HG02763 (cell line): Measurements from ENCODE around the gene TFCP2.

Source experiments
- ATAC-seq: cut with Tn5 transposase; IDR thresholded peaks from one replicate; pipeline ENCODE4 v1.9.1; 2021; ENCODE audit warnings: mild to moderate bottlenecking, moderate library complexity; ENCODE audit not compliant: unreplicated experiment

Gene TFCP2

GRCh38 chr12:51160814-51161459 lies 12.0 kb downstream of the TFCP2 start:
- no peak for ATAC-seq

DNA sequence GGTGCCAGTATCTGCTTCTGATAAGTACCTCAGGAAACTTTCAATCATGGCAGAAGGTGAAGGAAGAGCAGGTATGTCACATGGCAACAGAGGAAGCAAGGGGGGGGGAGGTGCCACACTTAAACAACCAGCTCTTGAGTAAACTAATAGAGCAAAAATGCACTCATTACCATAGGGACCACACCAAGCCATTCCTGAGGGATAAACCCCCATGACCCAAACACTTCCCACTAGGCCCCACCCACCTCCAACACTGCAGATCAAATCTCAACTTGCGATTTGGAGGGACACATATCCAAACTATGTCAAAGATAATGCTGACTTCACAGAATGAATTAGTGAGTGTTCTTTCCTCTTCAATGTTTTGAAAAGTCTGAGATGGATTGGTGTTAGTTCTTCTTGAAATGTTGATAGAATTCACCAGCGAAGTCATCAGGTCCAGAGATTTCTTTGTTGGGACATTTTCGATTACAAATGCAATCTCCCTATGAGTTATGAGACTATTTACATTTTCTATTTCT lies 16.6 kb downstream of the TFCP2 start:
- no peak for ATAC-seq

GRCh38 chr12:51152953-51153352 lies 20.0 kb downstream of the TFCP2 start:
- no peak for ATAC-seq

GRCh38 chr12:51150777-51151176 lies 22.2 kb downstream of the TFCP2 start:
- no peak for ATAC-seq

DNA sequence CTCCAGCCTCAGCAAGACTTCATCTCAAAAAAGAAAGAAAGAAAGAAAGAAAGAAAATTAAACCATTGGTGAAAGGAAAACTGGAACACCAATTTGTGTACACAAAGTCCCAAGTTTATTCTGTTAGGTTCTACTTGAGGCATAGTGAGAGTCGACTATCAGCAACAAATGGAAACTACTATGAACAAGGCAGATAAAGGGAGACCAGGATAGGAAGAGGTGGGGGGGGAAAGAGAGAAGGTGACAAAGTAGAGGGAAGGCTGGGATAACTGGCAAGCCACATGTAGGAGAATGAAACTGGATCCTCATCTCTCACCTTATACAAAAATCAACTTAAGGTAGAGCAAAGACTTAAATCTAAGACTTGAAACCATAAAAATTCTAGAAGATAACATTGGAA lies 25.6 kb downstream of the TFCP2 start:
- ATAC-seq = no peak

DNA sequence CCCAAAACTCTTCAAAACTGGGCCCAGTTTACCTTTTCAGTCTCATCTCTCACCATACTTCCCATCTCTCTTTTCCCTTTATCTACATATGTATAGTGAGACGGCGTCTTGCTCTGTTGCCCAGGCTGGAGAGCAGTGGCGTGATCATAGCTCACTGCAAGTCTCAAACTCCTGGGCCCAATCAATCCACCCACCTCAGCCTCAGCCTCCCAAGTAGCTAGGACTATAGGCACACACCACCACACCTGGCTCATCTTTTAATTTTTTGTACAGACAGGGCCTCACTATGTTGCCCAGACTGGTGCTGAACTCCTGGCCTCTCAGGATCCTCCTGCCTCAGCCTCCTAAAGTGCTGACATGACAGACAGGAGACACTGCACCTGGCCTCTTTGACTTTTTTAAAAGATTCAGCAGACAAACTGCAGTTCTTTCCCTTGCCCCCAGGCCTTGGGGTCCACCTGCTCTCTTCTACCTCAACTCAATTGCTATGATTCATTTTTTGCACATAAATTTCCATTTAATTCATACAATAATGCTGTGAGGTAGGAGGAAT lies 33.6 kb downstream of the TFCP2 start:
- ATAC-seq = no peak

DNA sequence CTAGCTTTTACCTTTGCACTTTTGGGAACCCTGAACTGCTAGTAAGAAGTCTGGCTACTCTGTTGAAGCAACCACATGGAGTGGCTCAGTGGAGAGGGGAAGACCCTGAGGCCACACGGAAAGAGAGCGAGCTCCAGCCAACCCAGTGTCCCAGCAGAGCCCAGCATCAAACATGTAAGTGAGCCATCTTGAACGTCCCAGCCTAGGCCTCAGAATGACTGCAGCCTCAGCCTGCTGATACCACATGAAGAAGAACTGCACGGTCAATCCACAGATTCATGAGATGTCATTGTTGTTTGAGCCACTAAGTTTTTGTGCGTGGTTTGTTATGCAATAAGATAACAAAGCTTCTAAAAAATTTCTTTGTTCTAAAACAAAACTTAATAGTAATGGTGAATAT lies 40.2 kb downstream of the TFCP2 start:
- no peak for ATAC-seq

- no peak for ATAC-seq
These were observed 41.0 kb downstream of the TFCP2 start for GRCh38 chr12:51131745-51132521.

DNA sequence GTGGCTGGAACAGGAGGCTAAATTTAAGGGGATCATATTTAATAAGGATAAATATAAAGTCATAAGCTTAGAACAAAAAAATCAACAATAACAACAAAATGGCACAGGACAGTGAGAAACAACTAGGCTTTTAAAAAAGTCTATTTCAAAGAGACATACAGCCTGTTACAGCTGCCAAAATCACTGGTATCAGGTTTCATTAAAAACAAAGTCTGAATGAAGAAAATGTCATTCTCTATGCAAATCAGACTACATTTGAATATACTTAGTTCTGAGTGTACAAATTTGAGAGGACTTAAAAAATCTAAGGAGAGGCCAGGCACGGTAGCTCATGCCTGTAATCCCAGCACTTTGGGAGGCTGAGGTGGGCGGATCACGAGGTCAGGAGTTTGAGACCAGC lies 44.0 kb downstream of the TFCP2 start:
- ATAC-seq = no peak

DNA sequence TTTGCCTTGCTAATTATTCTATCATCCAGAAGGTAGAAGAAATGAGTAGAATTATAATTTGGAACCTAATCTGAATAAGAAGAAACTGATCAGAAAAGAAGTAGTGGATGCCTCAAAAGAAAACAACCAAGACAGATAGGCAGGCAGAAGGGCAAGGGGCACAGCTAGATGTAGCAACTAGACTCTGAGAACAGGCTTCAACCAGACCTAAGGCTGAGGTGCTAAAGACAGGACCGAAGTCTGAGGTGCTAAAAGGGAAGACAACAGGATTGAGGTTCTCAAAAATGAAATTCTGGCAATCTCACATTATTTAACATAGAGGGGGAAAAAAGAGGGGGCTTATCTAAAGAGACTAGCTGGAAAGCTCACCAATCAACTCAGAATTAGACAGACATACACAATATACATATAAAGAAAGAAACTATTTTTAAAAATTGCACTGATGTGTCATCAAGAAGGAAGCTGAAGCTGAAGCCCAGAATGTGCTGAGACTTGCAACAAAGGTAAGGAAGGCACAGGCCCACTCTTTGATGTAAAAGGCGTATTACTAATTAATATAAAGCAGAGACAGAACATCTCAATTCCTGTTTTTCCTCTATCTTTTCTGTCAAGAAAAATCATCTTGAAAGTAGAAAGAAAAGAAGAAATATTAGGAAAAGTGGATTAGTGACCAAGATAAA lies 45.7 kb downstream of the TFCP2 start:
- ATAC-seq = no peak

DNA sequence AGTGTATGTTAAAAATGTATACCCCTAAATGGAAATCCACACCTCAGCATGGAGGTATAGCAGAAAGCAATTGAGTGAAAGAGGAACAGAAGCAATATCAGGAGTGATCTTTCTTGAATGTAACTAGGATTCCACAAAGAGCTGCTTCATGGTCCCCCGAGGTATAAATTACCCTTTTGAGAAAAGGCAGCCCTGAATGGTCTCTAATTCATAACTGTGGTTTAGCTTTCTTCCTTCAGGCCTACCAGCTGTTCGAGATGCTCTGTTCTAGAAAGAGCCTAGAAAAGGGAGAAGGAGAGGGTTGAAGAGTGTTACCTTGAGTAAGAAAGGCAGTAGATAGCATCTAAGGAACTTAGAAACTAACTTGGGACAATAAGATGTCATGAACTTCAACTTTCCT lies 46.6 kb downstream of the TFCP2 start:
- no peak for ATAC-seq

DNA sequence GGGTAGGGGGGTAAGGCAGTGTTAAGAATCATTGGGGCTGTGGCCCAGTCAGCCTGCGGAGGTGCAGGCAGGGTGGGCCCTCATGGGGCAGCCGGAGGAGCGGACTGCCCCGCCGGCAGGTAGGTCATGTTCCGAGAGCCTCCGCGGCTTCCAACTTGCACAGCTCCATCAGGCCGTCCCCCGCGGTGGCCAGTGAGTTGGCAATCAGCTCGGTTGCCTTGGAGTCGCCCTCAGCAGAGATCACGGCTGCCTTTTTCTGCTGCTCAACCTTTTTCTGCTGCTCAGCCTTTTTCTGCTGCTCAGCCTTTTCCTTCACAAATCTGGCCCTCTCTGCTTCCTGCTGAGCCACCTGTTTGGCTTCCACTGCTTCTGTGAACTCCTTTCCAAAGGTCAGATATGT lies 48.4 kb downstream of the TFCP2 start:
- no peak for ATAC-seq

DNA sequence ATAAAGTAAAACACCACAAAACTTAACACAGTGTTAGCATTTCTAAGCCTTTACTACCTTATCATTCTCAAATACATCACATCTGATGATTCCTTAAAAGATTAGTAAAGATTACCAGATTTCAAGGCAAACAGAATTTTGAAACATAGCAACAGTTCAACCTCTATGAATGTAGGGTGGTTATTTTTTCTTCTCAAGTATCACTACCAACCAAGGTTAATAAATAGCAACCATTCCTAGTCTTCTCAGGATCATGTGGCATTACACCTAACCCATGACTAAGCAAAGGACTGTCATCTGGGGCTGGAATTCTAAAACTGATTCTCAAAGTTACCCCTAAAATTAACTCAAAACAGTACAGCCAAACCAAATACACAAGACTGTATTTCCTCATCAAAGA lies 50.1 kb downstream of the TFCP2 start:
- ATAC-seq = no peak

- ATAC-seq = no peak
These were observed 54.2 kb downstream of the TFCP2 start for GRCh38 chr12:51118706-51119105.

DNA sequence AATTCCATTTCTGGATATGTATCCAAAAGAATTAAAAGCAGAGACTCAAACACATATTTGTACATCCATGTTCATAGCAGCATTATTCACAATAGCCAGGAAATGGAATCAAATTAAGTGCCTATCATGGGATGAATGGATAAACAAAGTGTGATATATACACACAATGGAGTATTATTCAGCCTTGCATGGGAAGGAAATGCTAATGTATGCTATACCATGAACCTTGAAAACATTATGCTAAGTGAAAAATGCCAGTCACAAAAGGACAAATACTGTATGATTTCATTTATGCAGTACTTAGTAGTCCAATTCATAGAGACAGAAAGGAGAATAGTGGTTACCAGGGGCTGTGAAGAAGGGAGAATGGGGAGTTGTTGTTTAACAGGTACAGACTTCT lies 57.4 kb downstream of the TFCP2 start:
- no peak for ATAC-seq

DNA sequence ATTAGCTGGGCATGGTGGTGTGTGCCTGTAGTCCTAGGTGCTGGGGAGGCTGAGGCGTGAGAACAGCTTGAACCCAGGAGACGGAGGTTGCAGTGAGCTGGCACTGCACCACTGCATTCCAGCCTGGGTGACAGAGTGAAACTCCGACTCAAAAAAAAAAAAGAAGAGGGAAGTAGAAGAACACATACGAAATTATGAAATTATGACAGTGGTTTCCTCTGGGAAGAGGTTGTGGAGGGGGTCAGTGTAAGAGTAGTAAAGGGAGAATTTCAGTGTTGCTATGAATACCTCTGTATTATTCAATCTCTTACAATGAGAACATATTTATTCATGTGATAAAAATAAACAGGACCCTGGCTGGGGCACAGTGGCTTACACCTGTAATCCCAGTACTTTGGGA lies 64.8 kb downstream of the TFCP2 start:
- ATAC-seq = no peak

- ATAC-seq = no peak
These were observed 69.0 kb downstream of the TFCP2 start for GRCh38 chr12:51103977-51104376.

- no peak for ATAC-seq
These were observed 74.3 kb downstream of the TFCP2 start for GRCh38 chr12:51098611-51099010.

- ATAC-seq = no peak
These were observed 82.2 kb downstream of the TFCP2 start for GRCh38 chr12:51090705-51091229.

DNA sequence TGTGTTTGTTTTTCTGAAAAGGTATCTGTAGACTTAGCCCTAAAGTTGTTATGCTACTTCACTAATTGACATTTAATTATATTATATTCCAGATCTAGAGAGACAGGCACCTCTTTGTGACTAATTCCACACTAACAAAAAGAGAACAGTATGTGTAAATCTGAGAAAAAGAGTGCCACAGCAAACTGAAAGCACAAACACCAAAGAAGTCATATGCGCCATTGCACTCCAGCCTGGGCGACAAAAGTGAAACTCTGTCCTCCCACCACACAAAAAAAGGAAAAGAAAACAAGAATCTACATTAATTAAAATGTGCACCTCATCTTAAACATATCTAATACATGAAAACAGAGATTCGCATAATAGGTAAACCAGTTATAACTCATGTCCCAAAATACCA lies 85.1 kb downstream of the TFCP2 start:
- ATAC-seq = no peak

DNA sequence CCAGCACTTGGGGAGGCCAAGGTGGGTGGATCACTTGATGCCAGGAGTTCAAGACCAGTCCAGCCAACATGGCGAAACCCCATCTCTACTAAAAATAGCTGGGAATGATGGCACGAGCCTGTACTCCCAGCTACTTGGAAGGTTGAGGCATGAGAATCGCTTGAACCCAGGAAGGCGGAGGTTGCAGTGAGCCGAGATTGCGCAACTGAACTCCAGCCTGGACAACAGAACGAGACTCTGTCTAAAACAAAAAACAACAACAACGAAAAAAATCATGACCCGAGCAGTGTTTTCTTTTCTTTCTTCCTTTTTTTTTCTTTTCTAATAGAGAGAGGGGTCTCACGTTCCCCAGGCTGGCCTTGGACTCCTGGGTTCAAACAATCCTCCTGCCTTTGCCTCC lies 86.0 kb downstream of the TFCP2 start:
- ATAC-seq = no peak
